Stromal cell of bone marrow (primary cell): ENCODE measurements around the gene HOXB3.

Source experiments
- DNase-seq: peaks from one replicate; pipeline ENCODE4 v3.0.0-alpha.2; 2012; ENCODE audit warnings: low read depth

The HOXB3 gene

GRCh38 chr17:48597778-48598631 lies 8.0 kb upstream of the HOXB3 start:
- DNase-seq: no peak

GRCh38 chr17:48597528-48597777 lies 7.4 kb upstream of the HOXB3 start:
- DNase-seq: no peak

GRCh38 chr17:48596735-48597527 lies 6.9 kb upstream of the HOXB3 start:
- DNase-seq: no peak

- no peak for DNase-seq
Observed at GRCh38 chr17:48596000-48596734, 6.1 kb upstream of the HOXB3 start.

DNA sequence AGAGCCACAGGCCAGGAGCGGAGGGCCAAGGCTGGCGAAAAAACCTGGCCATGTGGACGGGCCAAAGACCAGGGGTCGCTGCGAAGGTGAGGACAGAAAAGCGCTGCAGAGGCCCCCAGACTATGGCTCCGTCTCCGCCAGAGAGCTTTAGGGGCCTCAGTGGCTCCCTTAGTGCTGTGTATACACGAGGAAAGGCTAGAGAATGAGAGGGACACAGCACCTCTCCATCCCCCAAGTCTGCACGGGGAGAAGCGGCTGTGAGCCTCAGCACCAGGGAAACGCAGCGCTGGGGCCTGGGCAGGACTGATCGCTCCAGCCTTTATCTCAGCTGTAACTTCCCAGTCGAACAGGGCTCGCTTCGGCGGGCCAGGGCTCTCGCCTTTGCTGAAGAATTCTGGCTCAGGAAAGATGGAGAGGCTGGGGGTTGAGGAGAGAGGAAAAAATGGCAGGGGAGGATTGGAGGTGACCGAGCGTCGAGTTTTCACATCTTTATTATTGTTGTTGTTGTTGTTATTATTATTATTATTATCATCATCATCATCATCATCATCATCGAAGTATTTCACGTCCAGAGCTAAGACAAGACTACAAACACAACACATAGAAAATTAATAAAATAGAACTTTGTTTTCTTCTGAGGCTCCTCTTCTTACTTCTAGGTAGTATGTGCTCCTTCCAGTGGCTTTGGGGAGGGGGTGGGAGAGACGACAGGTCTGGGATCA lies 5.4 kb upstream of the HOXB3 start:
- no peak for DNase-seq

GRCh38 chr17:48594538-48595277 lies 4.7 kb upstream of the HOXB3 start:
- DNase-seq: no peak

GRCh38 chr17:48593840-48594537 lies 3.9 kb upstream of the HOXB3 start:
- no peak for DNase-seq

- no peak for DNase-seq
Observed at GRCh38 chr17:48593126-48593829, 3.2 kb upstream of the HOXB3 start, which contains the start of gene HOXB5. Gene HOXB5, minus strand, starts transcription at chr17:48593779. Its CDS starts 97 bp downstream, at chr17:48593682.

DNA sequence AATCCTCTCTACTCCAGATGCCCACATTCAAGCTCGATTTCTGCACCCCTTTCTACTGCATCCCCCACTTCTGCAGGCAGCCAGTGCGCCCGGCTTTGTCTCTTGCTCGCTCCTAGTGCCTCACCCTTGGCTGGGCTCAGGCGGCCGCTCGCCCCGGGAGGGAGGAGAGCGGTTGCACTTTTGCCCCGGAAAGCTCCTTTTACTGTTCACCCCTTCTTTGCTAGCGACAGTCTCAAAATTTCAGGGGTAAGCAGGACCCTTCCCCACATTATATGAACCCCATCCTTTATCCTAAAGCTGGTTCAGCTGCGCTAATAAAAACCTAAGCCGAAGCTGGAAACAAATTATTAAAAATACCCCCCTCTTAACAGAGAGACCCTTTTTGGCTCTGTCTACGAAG lies 2.5 kb upstream of the HOXB3 start:
- DNase-seq: no peak

- no peak for DNase-seq
Observed at GRCh38 chr17:48592057-48592514, 2.0 kb upstream of the HOXB3 start.

DNA sequence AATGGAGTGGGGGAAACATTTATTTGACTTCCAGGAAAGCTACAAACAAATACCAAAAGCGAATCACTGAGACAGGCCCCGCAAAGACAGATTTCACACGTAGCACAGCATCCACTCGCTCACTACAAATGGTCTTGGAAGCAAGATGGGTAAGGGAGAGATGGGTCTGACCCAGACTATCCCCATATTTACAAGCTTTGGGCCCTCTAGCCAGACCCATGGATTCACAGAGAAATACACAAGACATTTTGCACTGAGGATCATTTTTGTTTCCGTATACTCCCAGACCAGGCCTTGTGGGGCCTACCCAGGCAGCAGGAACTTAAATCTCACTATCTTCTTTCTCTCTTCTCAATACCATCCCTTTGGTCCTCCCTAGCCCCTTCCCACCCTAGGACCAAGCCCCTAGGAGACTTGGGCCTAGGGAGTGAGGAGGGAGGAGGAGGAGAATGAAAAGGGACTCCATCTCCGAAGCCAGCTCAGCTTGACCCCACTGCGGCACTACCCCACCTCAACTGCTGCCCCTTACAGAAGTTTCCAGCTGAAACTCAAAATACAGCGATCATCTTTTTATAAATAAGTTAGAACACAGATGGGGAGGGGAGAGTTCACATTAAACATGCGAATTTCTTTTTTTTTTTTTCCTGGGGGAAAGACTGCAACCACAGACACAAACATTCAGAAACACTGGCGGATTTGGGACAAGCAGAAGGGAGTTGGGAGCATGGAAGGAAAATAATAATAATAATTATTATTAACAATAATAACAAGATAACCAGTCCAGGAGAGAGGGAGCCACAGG lies 1.4 kb upstream of the HOXB3 start:
- no peak for DNase-seq

GRCh38 chr17:48590607-48591161 lies 643 bp upstream of the HOXB3 start:
- DNase-seq: no peak

- DNase-seq: no peak
Observed at GRCh38 chr17:48589060-48589830, 796 bp downstream of the HOXB3 start.

GRCh38 chr17:48588528-48588927 lies 1.5 kb downstream of the HOXB3 start:
- DNase-seq: no peak

- no peak for DNase-seq
Observed at GRCh38 chr17:48588074-48588415, 2.0 kb downstream of the HOXB3 start.

- DNase-seq: no peak
Observed at GRCh38 chr17:48587276-48588073, 2.6 kb downstream of the HOXB3 start.
